HK-2 (cell line): ENCODE results near the gene VRK3.
"Not testable (repeated sequence)": the region's sequence is repeated elsewhere in the genome, so short reads cannot be mapped to it uniquely, and the experiment has no call there.

Source experiments
- DNase-seq: peaks from one replicate; pipeline ENCODE4 v3.0.0-alpha.2; 2018; ENCODE audit not compliant: unreplicated experiment

VRK3 gene

GRCh38 chr19:50025022-50025793, at the start of gene VRK3:
Gene VRK3, minus strand, starts transcription at chr19:50025372. Its CDS starts 9,210 bp downstream, at chr19:50016162.
- DNase-seq = peak; percentile 98

DNA sequence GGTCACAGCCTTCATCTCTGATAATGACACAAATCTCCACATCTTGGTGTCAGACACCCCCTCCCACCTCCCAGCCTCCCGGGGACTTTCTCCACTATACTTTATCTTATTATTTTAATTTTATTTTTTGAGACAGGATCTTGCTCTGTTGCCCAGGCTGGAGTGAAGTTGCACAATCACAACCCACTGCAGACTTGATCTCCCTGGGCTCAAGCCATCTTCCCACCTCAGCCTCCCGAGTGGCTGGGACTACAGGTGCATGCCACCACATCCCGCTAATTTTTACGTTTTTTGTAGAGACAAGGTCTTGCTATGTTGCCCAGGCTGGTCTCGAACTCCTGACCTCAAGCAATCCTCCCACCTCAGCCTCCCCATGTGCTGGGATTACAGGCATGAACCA, 43.2 kb upstream of the VRK3 start:
- not testable (repeated sequence) for DNase-seq

- no peak for DNase-seq
Measured at GRCh38 chr19:50067575-50067974, 42.4 kb upstream of the VRK3 start.

- DNase-seq = no peak
Measured at GRCh38 chr19:50065938-50066337, 40.8 kb upstream of the VRK3 start.

- DNase-seq = no peak
Measured at GRCh38 chr19:50061650-50062049, 36.5 kb upstream of the VRK3 start.

- no peak for DNase-seq
Measured at GRCh38 chr19:50060107-50060506, 34.9 kb upstream of the VRK3 start.

DNA sequence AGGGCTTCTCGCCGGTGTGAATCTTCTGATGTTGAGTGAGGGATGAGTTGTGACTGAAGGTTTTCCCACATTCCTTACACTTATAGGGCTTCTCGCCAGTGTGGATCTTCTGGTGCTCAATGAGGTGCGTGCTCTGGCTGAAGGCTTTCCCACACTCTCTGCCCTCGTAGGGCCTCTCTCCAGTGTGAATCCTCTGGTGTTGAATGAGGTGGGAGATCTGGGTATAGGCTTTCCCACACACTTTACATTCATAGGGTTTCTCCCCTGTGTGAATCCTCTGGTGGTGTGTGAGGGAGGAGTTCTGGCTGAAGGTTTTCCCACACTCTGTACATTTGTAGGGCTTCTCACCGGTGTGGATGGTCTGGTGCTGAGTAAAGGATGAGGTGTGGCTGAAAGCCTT, 33.9 kb upstream of the VRK3 start:
- no peak for DNase-seq

- no peak for DNase-seq
Measured at GRCh38 chr19:50058425-50058824, 33.3 kb upstream of the VRK3 start.

GRCh38 chr19:50053119-50053518, 27.9 kb upstream of the VRK3 start:
- DNase-seq = no peak

DNA sequence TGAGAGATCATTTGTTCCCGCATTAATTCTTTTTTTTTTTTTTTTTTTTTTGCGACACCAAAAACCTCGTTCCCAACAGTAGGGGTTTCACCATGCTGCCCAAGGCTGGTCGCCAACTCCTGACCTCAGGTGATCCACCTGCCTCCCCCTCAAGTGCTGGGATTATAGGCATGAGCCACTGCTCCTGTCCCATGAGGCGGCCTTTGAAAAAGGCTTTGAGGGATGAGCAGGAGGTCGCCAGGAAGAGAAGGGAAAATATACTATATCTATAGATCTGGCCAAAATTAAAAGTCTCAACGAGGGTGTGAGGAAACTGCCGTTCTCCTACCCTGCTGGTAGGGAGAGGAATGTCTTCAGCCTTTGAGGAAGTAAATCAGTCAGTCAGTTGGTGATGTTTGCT, 26.8 kb upstream of the VRK3 start:
- no peak for DNase-seq

- DNase-seq = not testable (repeated sequence)
Measured at GRCh38 chr19:50051228-50051895, 26.2 kb upstream of the VRK3 start.

DNA sequence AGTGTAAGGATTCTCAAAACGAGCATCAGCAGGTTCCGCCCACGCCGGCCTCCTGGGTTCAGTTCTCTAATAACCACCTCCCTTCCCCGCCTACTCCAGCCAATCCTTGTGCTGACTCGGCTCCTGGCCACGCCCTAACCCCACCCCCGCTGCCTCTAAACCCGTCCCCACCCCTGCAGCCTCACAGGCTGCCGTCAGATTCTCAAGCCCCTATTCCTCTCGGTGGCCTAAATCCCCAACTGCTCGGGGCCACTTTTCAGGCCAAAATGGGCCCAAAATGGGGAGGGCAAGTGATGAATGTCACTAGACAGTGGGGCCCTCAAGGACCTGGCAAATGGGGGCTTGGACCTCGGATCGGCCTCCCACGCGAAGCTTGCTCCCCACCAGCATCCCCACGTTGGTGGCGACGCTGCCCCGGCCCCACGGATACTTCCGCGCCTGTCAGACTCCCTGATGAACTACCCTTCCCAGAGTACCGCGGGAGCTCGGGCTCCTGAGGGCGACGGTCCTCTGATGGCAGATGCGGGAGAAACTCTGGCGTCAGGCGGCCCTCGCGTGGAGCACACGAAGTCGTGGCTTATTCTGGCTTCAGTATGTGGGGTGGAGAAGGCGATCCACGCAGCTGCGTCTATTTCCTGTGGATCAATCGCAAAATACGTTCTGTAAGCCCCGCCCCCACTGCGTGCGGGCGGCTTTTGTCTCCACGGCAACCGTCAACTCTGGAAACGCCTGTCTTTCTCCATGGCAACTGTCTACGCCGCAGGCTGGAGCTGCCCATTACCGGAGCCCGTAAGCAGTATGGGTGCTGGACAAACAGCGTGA, 25.4 kb upstream of the VRK3 start:
- no peak for DNase-seq

- DNase-seq = no peak
Measured at GRCh38 chr19:50047671-50048070, 22.5 kb upstream of the VRK3 start.

DNA sequence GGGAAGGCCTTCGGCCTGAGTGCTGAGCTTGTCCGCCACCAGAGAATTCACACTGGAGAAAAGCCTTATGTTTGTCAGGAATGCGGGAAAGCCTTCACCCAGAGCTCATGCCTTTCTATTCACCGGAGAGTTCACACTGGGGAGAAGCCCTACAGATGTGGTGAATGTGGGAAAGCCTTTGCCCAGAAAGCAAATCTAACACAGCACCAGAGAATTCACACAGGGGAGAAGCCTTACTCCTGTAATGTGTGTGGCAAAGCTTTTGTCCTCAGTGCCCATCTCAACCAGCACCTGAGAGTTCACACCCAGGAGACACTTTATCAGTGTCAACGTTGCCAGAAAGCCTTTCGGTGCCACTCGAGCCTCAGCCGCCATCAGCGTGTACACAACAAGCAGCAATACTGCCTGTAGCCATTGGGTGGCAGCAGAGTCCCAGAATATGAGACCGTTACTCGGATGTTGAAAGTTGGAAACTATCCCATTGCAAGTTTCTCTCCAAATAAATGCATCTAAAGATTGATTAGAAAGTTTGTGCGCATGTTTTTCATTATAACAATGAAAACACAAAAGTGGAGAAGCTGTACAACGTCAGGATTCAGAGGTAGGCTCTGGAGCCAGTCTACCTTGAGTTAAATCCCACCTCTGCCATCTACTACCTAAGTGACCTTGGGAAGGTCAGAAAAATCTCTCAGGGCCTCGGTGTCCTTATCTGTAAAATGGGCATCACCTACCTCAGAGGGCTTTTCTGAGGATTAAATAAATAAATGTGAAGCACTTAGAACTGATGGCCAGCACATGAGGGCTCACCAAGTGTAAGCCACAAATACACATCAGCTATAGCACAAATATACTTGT, 21.7 kb upstream of the VRK3 start:
- DNase-seq = no peak

- no peak for DNase-seq
Measured at GRCh38 chr19:50044922-50045321, 19.8 kb upstream of the VRK3 start.

DNA sequence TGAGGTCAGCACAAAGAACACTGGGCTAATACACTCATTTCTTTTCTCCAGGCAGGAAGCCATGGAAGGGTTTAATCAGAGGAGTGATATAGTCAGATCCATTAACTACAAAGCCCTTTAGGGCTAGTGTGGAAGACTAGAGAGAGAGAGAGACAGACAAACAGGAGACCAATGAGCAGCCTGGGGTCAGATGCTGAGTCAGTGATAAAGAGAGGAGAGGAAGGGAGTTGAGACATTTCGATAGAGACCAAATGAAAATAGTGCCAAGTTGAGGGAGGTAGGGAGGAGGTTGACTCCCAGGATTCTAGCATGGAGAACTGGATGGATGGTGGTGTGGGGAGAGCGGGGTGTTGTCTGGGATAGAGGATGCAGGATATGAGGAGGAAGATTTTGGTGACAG, 18.8 kb upstream of the VRK3 start:
- DNase-seq = no peak

DNA sequence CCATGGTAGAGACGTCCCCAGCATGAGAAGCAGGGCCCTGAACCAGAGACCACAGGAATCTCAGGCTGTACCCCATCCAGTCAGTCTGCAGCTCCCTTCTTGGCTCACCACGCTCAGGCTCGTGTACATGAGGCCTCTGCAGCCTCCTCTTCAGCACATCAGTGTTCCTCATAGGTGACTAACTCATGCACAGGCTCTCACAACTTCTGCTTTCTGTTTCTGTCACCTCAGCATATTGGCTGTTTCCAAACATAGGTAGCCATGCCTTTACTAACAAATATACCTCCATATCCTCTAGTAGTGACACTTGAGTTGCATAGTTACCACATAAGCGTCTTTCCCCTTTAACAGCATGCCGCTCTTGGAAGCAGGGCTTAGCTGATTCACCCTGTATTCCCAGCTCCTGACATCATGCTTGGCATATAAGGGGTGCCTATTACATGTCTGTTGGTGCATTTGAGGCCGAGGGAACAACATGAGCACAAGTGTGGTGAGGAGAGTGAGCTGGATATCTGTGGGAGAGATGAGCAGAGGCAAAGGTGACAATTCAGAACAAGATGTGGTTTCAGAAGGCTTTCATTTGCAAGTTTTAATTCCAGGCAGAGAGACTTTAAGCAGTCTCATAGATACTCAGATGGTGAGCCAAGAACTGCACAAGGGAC, 17.3 kb upstream of the VRK3 start:
- no peak for DNase-seq

DNA sequence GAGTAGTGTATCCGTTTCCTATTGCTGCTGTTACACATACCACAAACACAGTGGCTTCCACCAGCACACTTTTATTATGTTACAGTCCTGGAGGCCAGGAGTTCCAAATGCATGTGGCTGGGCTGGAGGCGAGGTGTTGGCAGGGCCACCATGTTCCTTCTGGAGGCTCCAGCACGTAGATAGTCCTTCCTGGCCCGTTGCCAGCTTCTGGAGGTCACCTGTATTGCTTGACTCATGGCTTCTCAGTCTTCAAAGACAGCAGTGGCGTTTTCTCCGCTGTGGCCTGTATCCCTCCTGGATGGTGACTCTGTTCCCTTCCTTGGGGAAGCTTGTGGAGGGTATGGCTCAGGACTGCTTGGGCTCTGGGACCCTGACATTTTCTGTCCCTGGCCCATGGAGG, 15.8 kb upstream of the VRK3 start:
- DNase-seq = no peak

DNA sequence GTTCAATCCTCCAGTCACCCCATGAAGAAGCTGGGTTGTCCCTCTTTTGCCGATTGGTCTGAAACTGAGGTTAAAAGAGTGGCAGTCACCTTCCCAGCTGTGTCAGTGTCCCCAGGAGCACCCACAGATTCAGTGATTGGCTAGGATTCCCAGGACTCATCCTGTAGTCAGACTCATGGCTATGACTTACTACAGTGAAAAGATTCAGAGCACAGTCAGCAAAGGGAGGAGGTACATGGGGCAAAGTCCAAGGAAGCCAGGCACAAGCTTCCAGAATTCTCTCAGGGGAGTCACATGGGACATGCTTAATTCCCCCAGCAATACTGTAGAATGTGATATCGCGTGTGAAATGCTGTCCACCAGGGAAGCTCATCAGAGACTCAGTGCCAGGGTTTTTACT, 14.8 kb upstream of the VRK3 start:
- no peak for DNase-seq

GRCh38 chr19:50036908-50037307, 11.7 kb upstream of the VRK3 start:
- no peak for DNase-seq

DNA sequence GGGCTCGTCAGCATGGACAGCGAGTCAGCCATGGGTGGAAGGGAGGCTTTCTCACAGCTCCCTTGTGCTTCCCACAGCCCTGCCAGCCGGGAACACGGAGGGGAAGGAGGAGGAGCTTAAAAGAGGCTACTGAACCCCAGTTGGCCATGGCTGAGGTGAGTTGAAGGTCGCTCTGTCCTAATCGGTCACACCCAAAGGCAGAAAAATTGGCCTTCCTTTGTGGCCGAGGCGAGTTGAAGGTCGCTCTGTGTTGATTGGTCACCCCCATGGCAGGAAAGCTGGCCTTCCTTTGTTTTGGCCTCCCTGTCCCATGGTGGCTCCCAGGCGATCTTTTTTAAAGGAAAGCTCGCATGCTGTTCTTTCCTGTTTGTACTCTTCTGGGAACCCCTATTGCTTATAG, 5.8 kb upstream of the VRK3 start:
- DNase-seq = no peak
